ENCODE results near the gene MORC2.
A peak's percentile ranks its signal among the peaks of the same experiment; 100 is the strongest.

Gene MORC2

GRCh38 chr22:30893434-30894370, 74.9 kb downstream of the MORC2 start:
- ATAC-seq (replicated peaks) (no peak), DNase-seq (no peak)
- H3K9me3 Mint-ChIP-seq = peaks cover 3 to 5% of the 10 kb centered on the region in 2 donors
- H3K4me3 Mint-ChIP-seq = no peak overlapping the region
- H3K4me1 Mint-ChIP-seq = peaks cover 0 to 4% of the 10 kb centered on the region in 2 donors
- no peaks in the 10 kb centered on the region for H3K27me3 Mint-ChIP-seq
- H3K36me3 Mint-ChIP-seq = peaks cover 16 to 22% of the 10 kb centered on the region in 2 donors
- no peak overlapping the region for H3K27ac Mint-ChIP-seq

- DNase-seq (no peak), ATAC-seq (replicated peaks) (no peak)
- Mint-ChIP-seq H3K4me3 (no peak overlapping the region), H3K4me1 (peaks cover 0 to 4% of the 10 kb centered on the region in 2 donors), H3K27ac (no peak overlapping the region), H3K36me3 (peaks cover 12 to 17% of the 10 kb centered on the region in 2 donors), H3K9me3 (no peaks in the 10 kb centered on the region), H3K27me3 (no peaks in the 10 kb centered on the region)
Observed at GRCh38 chr22:30892731-30893221, 75.8 kb downstream of the MORC2 start.

- H3K4me1 Mint-ChIP-seq = peaks cover 0 to 4% of the 10 kb centered on the region in 2 donors
- H3K27me3 Mint-ChIP-seq = no peaks in the 10 kb centered on the region
- DNase-seq (no peak), ATAC-seq (replicated peaks) (no peak)
- H3K9me3 Mint-ChIP-seq = no peaks in the 10 kb centered on the region
- H3K4me3 Mint-ChIP-seq = no peak overlapping the region
- H3K36me3 Mint-ChIP-seq = peaks cover 11 to 16% of the 10 kb centered on the region in 2 donors
- no peak overlapping the region for H3K27ac Mint-ChIP-seq
Observed at GRCh38 chr22:30892286-30892685, 76.3 kb downstream of the MORC2 start.

DNA sequence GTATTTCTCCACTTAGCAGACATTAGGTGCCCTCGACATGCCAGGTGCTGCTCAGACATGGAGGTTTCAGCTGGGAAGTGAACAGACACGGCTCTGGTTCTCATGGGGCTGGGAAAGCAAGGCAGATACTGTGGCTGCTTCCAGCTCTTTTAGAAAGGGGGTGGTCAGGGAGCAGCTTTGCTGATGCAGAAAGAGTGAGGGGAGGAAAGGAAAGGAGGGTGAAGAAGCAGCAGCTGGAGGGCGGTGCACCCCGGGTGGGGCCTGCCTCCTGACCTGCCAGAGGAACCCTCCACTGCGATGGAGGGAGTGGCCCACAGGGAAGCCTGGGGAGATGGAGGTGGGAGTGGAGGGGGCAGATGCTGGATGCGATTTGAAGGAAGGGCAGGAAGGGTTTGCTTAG, 76.8 kb downstream of the MORC2 start:
- H3K4me3 Mint-ChIP-seq = no peak overlapping the region
- ATAC-seq (replicated peaks) = no peak
- DNase-seq = no peak
- no peak overlapping the region for H3K27ac Mint-ChIP-seq
- no peaks in the 10 kb centered on the region for H3K9me3 Mint-ChIP-seq
- H3K36me3 Mint-ChIP-seq = peaks cover 9 to 13% of the 10 kb centered on the region in 2 donors
- peaks cover 0 to 4% of the 10 kb centered on the region in 2 donors for H3K4me1 Mint-ChIP-seq
- no peaks in the 10 kb centered on the region for H3K27me3 Mint-ChIP-seq

- Mint-ChIP-seq H3K9me3 (no peaks in the 10 kb centered on the region), H3K4me3 (no peak overlapping the region), H3K4me1 (peaks cover 0 to 4% of the 10 kb centered on the region in 2 donors), H3K27ac (no peak overlapping the region), H3K36me3 (peaks cover 9 to 13% of the 10 kb centered on the region in 2 donors), H3K27me3 (no peaks in the 10 kb centered on the region)
- DNase-seq (no peak), ATAC-seq (replicated peaks) (no peak)
Observed at GRCh38 chr22:30891443-30891755, 77.2 kb downstream of the MORC2 start.

DNA sequence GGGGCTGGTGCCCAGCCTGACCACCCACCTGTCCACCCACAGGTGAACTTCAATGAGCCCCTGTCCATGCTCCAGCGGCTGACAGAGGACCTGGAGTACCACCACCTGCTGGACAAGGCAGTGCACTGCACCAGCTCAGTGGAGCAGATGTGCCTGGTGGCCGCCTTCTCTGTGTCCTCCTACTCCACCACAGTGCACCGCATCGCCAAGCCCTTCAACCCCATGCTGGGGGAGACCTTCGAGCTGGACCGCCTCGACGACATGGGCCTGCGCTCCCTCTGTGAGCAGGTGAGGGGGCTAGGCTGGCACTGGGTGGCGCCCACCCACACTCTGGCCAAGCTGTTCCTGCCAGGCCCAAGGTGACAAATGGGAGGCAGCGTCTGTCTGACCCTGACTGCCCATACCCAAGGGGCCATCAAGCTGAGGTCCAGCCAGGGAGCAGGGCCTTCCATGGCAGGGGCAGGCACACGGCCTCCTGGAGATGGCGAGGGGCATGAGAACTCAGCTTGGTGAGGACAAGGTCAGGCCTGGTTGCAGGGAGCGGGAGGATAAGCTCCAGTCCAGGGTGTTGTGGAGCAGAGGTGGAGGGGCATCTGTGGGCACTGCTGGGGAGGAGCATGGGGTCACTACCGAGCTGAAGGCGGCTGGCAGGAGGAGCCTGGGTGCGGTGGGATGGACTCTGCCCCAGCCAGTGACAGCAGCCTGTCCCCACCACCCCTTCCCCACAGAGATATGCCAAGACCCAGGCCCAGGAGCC, 77.7 kb downstream of the MORC2 start:
- DNase-seq (peak; percentile 13), ATAC-seq (replicated peaks) (peak; percentile 56 to 69)
- Mint-ChIP-seq H3K36me3 (peaks cover 6 to 10% of the 10 kb centered on the region in 2 donors), H3K4me1 (peaks cover 0 to 4% of the 10 kb centered on the region in 2 donors), H3K27ac (no peak overlapping the region), H3K9me3 (no peaks in the 10 kb centered on the region), H3K4me3 (no peak overlapping the region), H3K27me3 (no peaks in the 10 kb centered on the region)

GRCh38 chr22:30889996-30890480, 78.5 kb downstream of the MORC2 start:
- Mint-ChIP-seq H3K27ac (no peak overlapping the region), H3K4me3 (no peak overlapping the region), H3K36me3 (peaks cover 6 to 8% of the 10 kb centered on the region in 2 donors), H3K9me3 (no peaks in the 10 kb centered on the region), H3K4me1 (peaks cover 0 to 4% of the 10 kb centered on the region in 2 donors), H3K27me3 (no peaks in the 10 kb centered on the region)
- DNase-seq (no peak), ATAC-seq (replicated peaks) (no peak)

- Mint-ChIP-seq H3K4me1 (peaks cover 0 to 4% of the 10 kb centered on the region in 2 donors), H3K36me3 (peaks cover 6 to 8% of the 10 kb centered on the region in 2 donors), H3K9me3 (no peaks in the 10 kb centered on the region), H3K27me3 (no peaks in the 10 kb centered on the region), H3K4me3 (no peak overlapping the region), H3K27ac (no peak overlapping the region)
- ATAC-seq (replicated peaks) = no peak
- no peak for DNase-seq
Observed at GRCh38 chr22:30889268-30889995, 79.1 kb downstream of the MORC2 start.

DNA sequence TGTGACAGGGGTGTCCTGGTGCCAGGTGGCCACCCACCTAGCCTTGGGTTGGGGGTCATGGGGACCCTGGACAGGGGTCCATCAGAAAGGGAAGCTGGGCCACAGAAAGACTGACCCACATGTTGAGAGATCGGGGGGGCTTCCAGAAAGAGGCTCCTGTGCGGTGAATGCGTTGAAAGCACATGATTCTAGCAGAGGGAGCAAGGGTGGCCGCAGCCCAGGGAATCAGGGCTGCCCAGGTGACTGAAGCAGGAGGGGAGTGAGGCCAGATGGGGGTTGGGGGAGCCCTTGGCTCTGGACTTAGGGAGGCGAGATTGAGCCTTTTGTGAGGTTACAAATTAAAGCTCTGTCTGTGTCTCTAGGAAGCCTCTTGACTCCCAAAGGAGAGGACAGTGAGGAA, 80.7 kb downstream of the MORC2 start:
- no peak overlapping the region for H3K27ac Mint-ChIP-seq
- H3K27me3 Mint-ChIP-seq = no peaks in the 10 kb centered on the region
- H3K4me1 Mint-ChIP-seq = peaks cover 0 to 2% of the 10 kb centered on the region in 2 donors
- no peaks in the 10 kb centered on the region for H3K9me3 Mint-ChIP-seq
- peaks cover 6 to 8% of the 10 kb centered on the region in 2 donors for H3K36me3 Mint-ChIP-seq
- no peak for DNase-seq
- ATAC-seq (replicated peaks) = no peak
- H3K4me3 Mint-ChIP-seq = no peak overlapping the region

GRCh38 chr22:30887453-30887852, 81.1 kb downstream of the MORC2 start:
- H3K4me3 Mint-ChIP-seq = no peak overlapping the region
- no peaks in the 10 kb centered on the region for H3K9me3 Mint-ChIP-seq
- no peak for ATAC-seq (replicated peaks)
- no peak overlapping the region for H3K27ac Mint-ChIP-seq
- peaks cover 6 to 8% of the 10 kb centered on the region in 2 donors for H3K36me3 Mint-ChIP-seq
- peaks cover 0 to 2% of the 10 kb centered on the region in 2 donors for H3K4me1 Mint-ChIP-seq
- DNase-seq = no peak
- H3K27me3 Mint-ChIP-seq = no peaks in the 10 kb centered on the region

DNA sequence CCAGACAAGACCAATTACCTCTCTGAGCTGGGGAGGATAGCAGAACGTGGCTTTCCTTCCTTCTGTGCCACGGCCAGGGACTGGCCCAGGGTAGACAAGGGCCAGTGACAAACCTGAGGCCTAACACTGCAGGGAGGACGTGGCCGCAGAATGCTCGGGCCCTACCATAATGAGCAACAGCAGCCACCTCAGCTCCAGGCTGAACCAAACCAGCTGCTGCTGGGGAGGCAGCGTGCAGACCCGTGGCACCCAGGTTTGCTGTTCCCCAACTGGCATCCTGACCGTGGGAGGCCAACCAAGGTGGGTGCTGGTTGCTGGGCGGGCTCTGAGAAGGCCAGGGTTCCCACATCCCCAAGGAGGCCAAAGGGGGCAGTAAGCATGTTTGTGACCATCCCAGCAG, 83.0 kb downstream of the MORC2 start:
- Mint-ChIP-seq H3K4me1 (no peaks in the 10 kb centered on the region), H3K36me3 (no peaks in the 10 kb centered on the region), H3K27ac (no peak overlapping the region), H3K9me3 (no peaks in the 10 kb centered on the region), H3K4me3 (no peak overlapping the region), H3K27me3 (no peaks in the 10 kb centered on the region)
- DNase-seq (no peak), ATAC-seq (replicated peaks) (no peak)

- Mint-ChIP-seq H3K36me3 (no peaks in the 10 kb centered on the region), H3K27me3 (no peaks in the 10 kb centered on the region), H3K9me3 (no peaks in the 10 kb centered on the region), H3K4me1 (no peaks in the 10 kb centered on the region), H3K27ac (no peak overlapping the region), H3K4me3 (no peak overlapping the region)
- ATAC-seq (replicated peaks) = no peak
- no peak for DNase-seq
Observed at GRCh38 chr22:30885001-30885366, 83.6 kb downstream of the MORC2 start.

DNA sequence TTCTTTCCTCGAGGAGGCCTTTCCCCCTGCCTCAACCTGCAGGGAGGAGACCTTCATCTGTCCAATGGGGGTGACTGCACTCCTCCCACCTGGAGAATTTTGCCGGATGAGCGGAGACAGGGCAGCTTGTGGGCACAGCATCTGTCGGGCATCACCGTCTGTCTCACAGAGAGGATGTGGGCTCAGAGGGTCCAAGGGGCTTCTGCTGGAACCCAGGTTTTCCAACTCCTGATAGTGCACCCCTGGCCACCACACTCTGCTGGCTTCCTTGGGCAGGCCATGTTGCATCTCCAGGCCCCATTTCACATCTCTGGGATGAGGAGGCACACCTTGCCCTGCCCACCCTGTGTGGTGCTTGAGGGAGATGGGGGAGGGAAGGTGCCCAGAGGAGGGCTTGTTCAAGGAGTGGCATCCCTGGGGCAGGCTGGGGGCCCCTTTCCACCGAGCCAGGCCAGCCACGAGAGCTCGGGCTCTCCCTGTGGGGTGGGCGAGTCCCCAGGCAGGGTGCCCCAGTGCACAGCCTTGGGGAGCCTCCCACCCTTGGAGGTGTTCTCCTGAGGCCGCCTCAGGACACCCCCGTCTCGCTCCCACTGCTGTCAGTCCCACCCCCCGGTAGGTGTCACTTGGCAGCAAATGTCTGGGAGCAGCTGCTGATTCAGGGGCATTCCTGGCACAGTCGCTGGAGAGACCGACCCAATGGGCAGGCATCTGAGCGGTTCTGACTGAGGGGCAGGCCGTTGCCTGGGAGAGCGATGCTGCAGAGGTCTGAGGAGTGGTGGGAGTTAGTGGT, 84.2 kb downstream of the MORC2 start:
- no peaks in the 10 kb centered on the region for H3K27me3 Mint-ChIP-seq
- H3K27ac Mint-ChIP-seq = no peak overlapping the region
- ATAC-seq (replicated peaks) (no peak), DNase-seq (no peak)
- no peak overlapping the region for H3K4me3 Mint-ChIP-seq
- H3K36me3 Mint-ChIP-seq = no peaks in the 10 kb centered on the region
- H3K9me3 Mint-ChIP-seq = no peaks in the 10 kb centered on the region
- H3K4me1 Mint-ChIP-seq = no peaks in the 10 kb centered on the region

Measured in stimulated activated naive B cell treated with anti-CD40 and anti-IgM and Interleukin-4, amounts not matched to agents 10 μg/mL and 1 μg/mL and 100 μg/mL, for 72 hours (primary cell).